Loucy (cell line): Measurements from ENCODE around the gene PROSER3.

Experiments
- CTCF ChIP-seq: fragments of 200-600 bp; sonication (generic); conservative IDR thresholded peaks from 2 replicates; pipeline ENCODE4 v1.5.1; 2014; ENCODE audit warnings: mild to moderate bottlenecking, antibody characterized with exemption, low read length
- EZH2phosphoT487 ChIP-seq: fragments of 200-600 bp; IDR thresholded peaks from 2 replicates; pipeline ENCODE4 v1.6.1; 2018; ENCODE audit warnings: antibody characterized with exemption, mild to moderate bottlenecking, moderate library complexity, borderline replicate concordance

DNA sequence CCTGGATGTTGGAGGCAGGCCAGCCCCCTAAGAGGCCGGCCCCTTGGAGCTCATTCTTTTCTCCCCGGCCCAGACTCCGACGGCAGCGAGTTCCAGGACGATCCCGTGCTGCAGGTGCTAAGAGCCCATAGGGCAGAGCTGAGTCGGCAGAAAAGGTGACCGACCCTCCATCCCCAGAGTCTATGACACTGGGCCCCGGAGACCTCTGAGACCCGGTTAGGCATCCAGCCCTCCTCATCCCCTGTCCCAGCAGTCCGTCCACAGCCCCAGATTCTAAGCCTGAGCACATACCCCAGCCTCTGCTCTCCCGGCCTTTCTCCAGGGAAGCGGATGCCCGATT lies 10.1 kb downstream of the PROSER3 start:
- no peak for TF ChIP-seq CTCF
- TF ChIP-seq EZH2phosphoT487, result no peak
